DMS153 treated with DMSO at 0.1 percent for 48 hours (cell line): Measurements from ENCODE around the gene EPN3.

ENCODE experiments used
- DNase-seq: peaks from one replicate; lab custom pipeline; 2025; ENCODE audit not compliant: unreplicated experiment; lab: John Stamatoyannopoulos, UW

EPN3 gene

DNA sequence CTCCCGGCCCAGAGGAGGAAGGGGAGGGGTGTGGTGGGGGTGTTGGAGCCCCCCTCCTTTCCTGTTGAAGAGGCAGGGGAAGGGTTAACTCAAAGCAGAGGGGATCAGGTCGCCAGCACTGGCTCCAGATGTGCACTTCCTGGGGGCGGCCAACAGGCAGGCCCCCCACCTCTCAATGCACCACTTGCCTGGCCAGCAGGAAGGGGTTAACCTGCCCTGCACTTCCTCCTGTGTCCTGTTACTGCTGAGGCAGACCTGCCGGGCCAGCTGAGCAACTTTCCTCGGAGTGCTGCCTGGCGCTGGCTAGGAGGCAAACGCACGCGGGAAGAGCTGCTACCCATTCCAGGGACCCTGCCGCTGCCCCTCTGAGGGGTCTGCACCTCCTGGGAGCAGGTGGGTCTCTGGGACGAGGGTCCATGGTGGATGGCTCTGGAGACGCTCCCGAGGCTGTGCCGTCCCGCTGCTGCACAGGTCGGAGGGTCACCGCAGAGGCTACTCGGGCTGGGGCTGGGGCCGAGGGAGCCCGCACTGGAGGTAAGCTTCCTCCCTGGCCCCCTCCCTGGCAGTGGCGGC lies at the start of gene EPN3:
EPN3 (plus strand) TSS at position 284 of the 573 bp plus-strand sequence. CDS start 3,822 bp downstream, outside the sequence.
- DNase-seq: peak; percentile 16

GRCh38 chr17:50483266-50483665 lies 49.3 kb upstream of the EPN3 start:
- DNase-seq: no peak

DNA sequence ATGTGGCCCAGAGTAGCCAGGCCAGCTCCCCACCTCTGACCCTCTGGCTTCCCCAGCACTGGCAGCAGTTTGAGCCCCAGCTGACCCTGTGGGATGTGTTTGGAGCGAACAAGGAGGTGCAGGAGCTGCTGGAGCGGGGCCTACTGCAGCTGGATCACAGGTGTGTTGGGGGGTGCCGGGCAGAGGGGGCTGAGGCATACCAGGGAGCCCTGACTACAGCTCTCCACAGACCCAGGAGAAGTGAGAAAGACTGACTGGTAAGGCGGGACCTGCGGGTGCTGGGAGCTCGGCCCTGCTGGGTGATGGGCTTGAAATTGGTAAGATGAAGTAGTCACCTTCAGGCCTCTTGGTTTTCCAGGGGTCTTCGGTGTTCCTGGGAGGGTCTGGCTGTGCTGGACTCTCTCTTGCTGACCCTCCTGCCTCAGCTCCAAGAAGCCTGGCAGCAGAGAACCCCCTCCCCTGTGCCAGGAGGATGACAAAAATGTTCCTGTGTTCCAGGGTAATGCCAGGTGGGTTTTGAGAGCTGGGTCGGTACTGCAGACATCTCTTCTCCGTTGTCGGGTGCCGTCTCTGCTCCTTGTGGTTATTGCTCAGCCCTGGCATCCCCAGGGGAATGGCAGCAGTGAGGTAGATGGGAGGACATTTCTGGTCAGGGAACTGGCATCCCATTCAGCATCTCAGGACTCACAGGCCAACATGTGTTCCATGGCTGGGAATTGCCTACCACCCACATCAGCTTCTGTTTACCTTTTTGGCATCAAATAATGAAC lies 48.0 kb upstream of the EPN3 start:
- no peak for DNase-seq

- DNase-seq: no peak
Observed at GRCh38 chr17:50487213-50488096, 45.1 kb upstream of the EPN3 start.

DNA sequence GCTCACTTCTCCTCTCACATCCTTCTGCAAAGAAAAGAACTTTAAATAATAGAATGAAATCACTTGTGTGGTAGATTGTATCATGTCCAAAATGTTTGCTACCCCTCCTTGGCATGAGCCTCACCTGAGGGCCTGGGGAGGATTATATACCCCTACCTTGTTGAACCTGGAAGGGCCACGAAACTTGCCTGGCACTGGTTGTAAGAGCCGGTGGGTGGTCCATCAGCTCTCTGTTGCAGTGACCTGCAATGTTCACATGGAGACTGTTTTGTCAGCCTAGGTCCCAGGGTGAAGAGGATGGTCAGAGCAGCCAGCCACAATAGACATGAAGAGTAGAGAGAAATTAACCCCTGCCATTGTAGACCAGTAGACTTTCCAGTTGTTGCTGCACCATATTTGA lies 43.7 kb upstream of the EPN3 start:
- no peak for DNase-seq

- DNase-seq: no peak
Observed at GRCh38 chr17:50491505-50491904, 41.0 kb upstream of the EPN3 start.

- DNase-seq: no peak
Observed at GRCh38 chr17:50492214-50492613, 40.3 kb upstream of the EPN3 start.

DNA sequence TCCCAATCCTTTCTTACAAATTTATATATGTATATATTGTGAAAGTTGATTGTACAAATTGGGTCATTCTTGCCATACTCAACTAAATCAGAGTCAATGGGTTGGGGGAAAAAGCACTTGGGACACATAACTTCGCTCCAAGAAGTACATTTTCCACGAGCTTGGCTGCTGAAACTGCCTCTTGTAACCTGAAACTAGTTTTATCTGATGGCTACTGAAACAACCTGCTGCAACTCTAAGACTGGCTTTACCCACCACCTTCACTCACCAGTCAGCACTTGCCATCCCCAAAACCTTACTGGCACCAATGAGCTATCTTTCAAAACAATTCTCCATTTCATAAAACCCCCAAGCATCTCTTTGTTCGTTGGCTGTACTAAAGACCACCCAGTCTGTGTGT lies 38.8 kb upstream of the EPN3 start:
- no peak for DNase-seq

DNA sequence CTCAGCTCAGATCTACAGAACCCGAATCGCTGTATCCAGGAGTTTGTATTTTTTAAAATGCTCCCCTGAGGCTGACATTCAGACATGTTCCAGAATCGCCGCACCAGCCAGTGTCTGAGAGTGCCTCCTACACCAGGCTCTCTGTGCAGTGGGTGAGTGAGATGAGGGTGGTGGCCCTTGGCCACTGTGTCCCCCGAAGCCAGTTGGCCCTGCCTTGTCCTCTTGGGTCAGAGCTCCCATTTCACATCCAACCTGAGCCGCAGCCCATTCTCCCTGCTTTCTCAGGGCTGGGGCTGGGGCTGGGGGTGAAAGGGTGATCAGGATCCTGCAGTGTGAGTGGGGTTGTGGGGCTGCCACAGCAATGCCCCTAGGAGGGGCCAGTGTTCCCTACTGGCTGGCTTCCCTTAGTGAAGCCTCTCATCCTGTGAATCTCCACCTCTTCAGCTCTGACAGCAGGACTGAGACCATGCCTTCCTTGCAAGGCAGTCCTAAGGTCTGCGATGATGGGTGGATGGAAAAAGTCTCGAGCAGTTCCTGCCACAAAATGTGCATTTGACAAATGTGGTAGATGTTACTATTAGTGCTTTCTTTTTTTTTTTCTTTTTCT lies 37.2 kb upstream of the EPN3 start:
- DNase-seq: no peak

DNA sequence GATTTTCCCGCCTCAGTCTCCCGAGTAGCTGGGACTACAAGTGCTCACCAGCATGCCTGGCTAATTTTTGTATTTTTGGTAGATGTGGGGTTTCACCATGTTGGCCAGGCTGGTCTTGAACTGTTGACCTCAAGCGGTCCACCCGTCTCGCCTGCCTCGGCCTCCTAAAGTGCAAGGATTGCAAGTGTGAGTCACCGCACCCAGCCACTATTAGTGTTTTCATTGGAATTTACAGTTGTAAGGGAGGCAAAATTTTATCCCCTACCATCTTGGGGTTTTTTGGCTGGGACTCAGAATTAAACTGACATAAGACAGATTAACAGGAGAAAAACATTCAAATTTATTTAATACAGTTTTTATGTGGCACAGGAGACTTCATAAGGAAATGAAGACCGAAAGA lies 36.6 kb upstream of the EPN3 start:
- DNase-seq: no peak

GRCh38 chr17:50498021-50498874 lies 34.3 kb upstream of the EPN3 start:
- DNase-seq: no peak

DNA sequence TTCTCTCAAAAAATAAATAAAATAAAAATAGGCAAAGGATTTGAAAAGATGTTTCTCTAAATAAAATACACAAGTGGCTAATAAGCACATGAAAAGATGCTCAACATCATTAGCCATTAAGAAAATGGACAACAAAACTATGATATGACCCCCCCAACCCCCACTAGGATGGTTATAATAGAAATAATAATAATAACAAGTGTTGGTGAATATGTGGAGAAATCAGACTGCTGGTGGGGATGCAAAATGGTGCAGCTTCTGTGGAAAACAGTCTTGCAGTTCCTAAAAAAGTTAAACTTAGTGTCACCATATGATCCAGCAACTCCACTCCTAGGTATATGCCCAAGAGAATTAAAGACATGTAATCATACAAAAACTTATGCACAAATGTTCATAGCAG lies 33.3 kb upstream of the EPN3 start:
- DNase-seq: no peak

- DNase-seq: no peak
Observed at GRCh38 chr17:50499721-50500120, 32.8 kb upstream of the EPN3 start.

- DNase-seq: no peak
Observed at GRCh38 chr17:50501054-50501453, 31.5 kb upstream of the EPN3 start.

DNA sequence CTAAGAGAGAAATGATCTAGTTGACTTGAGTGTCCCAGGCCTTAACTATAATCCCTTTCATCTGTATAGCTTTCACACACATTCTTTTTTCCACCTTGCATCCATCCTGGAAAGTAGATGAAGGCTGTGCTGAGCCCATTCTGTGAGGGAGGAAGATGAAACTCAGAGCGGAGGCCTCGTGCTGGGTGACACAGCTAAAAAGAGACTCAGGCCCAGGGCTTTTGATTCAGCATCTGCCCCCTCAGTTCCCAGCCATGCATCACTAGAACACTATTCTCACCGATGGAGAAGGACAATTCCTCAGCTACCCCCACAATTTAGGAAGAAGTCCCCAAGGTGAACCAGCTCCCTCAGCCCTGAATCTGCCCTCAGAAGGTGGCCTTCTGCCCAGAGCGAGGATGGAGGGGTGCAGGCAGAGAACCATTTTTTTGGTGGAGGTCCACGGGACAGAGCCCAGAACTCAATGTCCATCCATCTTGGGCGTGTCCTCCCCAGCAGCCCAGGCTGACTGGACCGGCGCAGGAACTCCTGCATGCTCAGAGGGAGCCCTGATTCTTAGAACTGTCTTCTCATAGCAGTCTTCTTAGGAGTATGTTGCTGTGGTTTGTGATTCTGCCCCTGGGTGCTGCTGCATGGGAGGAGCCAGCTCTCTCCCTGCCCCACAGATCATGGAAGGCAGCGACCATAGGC lies 30.1 kb upstream of the EPN3 start:
- no peak for DNase-seq

- no peak for DNase-seq
Observed at GRCh38 chr17:50505591-50506130, 26.9 kb upstream of the EPN3 start.

- DNase-seq: no peak
Observed at GRCh38 chr17:50506298-50506697, 26.2 kb upstream of the EPN3 start.

DNA sequence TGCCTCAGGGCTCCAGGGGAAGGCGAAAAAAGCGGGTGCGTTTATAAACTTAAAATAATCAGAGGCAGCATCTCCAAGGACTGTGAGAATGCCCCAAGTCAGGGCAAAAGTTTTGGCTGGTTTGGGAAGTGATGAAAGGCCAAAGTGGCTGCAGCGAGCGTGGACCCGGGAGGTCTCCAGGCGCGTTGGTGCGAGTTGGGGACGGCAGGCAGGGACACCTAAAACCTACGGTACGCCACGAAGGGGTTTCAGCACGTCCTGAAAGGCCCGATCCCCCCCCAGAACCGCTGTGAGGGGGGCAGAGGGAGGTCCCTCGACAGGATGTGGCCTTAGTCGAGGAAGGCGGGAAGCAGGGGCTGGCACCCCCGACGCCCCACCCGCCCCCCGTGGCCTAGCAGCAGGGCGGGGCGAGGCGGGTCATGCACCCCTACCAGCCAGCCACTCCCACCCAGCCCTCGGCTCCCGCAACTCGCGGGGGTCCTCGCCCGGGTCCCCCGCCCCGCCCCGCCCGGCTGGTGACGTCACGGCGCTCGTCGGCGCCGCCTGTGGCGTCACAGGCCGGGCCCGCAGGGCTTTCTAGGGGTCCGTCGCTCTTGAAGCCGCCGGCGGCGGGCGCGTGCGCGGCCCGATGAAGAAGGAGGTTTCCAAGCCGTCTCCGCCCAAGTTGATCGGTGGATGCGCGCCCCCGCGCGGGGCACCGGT lies 24.5 kb upstream of the EPN3 start, which contains the start of gene MYCBPAP:
MYCBPAP (plus strand) TSS at position 569 of the 702 bp plus-strand sequence. CDS start 236 bp downstream, outside the sequence.
- DNase-seq: peak; percentile 63
